Neural progenitor cell (in vitro differentiated cells): ENCODE data around the gene KSR1. TPM values are rescaled to one million over a fixed set of nuclear protein-coding genes. Genes with fewer than 3 reads are reported as not detected.

Source experiments
- DNase-seq: peaks from one replicate; pipeline ENCODE4 v3.0.0-alpha.2; 2016; ENCODE audit warnings: low spot score
- H2AFZ ChIP-seq: fragments of 200-600 bp; sonication (generic); replicated peaks from 2 replicates; pipeline ENCODE4 v1.6.1; 2016; ENCODE audit warnings: antibody characterized with exemption
- H3F3A ChIP-seq: fragments of 200-600 bp; sonication (generic); 2 replicates; pipeline ENCODE4 v1.6.1; 2016; ENCODE audit warnings: antibody characterized with exemption, low read depth
- H3K27ac ChIP-seq: fragments of 200-600 bp; sonication (generic); 2 replicates; pipeline ENCODE4 v1.5.1; 2016; ENCODE audit warnings: mild to moderate bottlenecking
- H3K27me3 ChIP-seq: fragments of 200-600 bp; sonication (generic); 2 replicates; pipeline ENCODE4 v1.6.1; 2016; ENCODE audit warnings: mild to moderate bottlenecking, moderate library complexity
- H3K36me3 ChIP-seq: fragments of 200-600 bp; sonication (generic); 2 replicates; pipeline ENCODE4 v1.5.1; 2016
- H3K4me1 ChIP-seq: fragments of 200-600 bp; sonication (generic); 2 replicates; pipeline ENCODE4 v1.6.1; 2016; ENCODE audit warnings: mixed run types
- H3K4me2 ChIP-seq: fragments of 200-600 bp; sonication (generic); 2 replicates; pipeline ENCODE4 v1.6.1; 2016
- H3K4me3 ChIP-seq: fragments of 200-600 bp; sonication (generic); 2 replicates; pipeline ENCODE4 v1.5.1; 2016
- H3K79me2 ChIP-seq: fragments of 200-600 bp; sonication (generic); 2 replicates; pipeline ENCODE4 v1.6.1; 2016; ENCODE audit warnings: low read depth
- H3K9ac ChIP-seq: fragments of 200-600 bp; sonication (generic); 2 replicates; pipeline ENCODE4 v1.6.1; 2016
- H3K9me3 ChIP-seq: fragments of 200-600 bp; sonication (generic); 2 replicates; pipeline ENCODE4 v1.5.1; 2016; ENCODE audit warnings: low read depth
- H4K20me1 ChIP-seq: fragments of 200-600 bp; sonication (generic); 2 replicates; pipeline ENCODE4 v1.6.1; 2016; ENCODE audit warnings: low read depth
- H3K27ac Mint-ChIP-seq: 3 replicates; pipeline ENCODE4 v1.8.0; 2021; ENCODE audit warnings: mixed read lengths
- H3K27me3 Mint-ChIP-seq: 2 replicates; pipeline ENCODE4 v1.8.0; 2022; ENCODE audit warnings: low read depth, mild to moderate bottlenecking, inconsistent platforms, moderate library complexity, mixed read lengths; ENCODE audit not compliant: insufficient read depth
- H3K36me3 Mint-ChIP-seq: 3 replicates; pipeline ENCODE4 v1.8.0; 2021; ENCODE audit warnings: mixed read lengths
- H3K4me1 Mint-ChIP-seq: 3 replicates; pipeline ENCODE4 v1.8.0; 2021; ENCODE audit warnings: mixed read lengths
- H3K4me3 Mint-ChIP-seq: 3 replicates; pipeline ENCODE4 v1.8.0; 2021; ENCODE audit warnings: mild to moderate bottlenecking, moderate library complexity, mixed read lengths
- H3K9me3 Mint-ChIP-seq: 3 replicates; pipeline ENCODE4 v1.8.0; 2020; ENCODE audit warnings: mixed read lengths
- CTCF ChIP-seq: fragments of 200-600 bp; sonication (generic); IDR thresholded peaks from 2 replicates; pipeline ENCODE4 v1.5.1; 2017; ENCODE audit warnings: antibody characterized with exemption, mild to moderate bottlenecking
- EZH2 ChIP-seq: fragments of 200-600 bp; sonication (generic); IDR thresholded peaks from 2 replicates; pipeline ENCODE4 v1.6.1; 2017; ENCODE audit warnings: antibody characterized with exemption, mild to moderate bottlenecking, moderate library complexity
- EZH2phosphoT487 ChIP-seq: fragments of 200-600 bp; sonication (generic); IDR thresholded peaks from 2 replicates; pipeline ENCODE4 v1.6.1; 2017; ENCODE audit warnings: antibody characterized with exemption
- total RNA-seq: library from RNA; depleted of rRNA; stranded (reverse); fragments of >200 nt; gene quantifications from 2 replicates; pipeline ENCODE4 v1.2.3, GENCODE V29; 2015; ENCODE audit warnings: low replicate concordance

KSR1 gene
- total RNA-seq, 1 donor from 2014 or later: 16.4 TPM

GRCh38 chr17:27659683-27660082 lies 203.4 kb downstream of the KSR1 start:
- Mint-ChIP-seq H3K27me3 (peaks cover 6% of the 10 kb centered on the region), H3K4me1 (no peaks in the 10 kb centered on the region), H3K4me3 (no peak overlapping the region), H3K9me3 (no peaks in the 10 kb centered on the region), H3K36me3 (no peaks in the 10 kb centered on the region), H3K27ac (no peak overlapping the region)
- H4K20me1 ChIP-seq: no peaks in the 10 kb centered on the region
- H3F3A ChIP-seq: no peaks in the 10 kb centered on the region
- H3K79me2 ChIP-seq: no peaks in the 10 kb centered on the region
- TF ChIP-seq EZH2: no peak
- TF ChIP-seq EZH2phosphoT487: no peak
- no peak for TF ChIP-seq CTCF
- no peak overlapping the region for H3K4me2 ChIP-seq
- no peak overlapping the region for H2AFZ ChIP-seq
- H3K4me1 ChIP-seq: no peaks in the 10 kb centered on the region
- H3K27ac ChIP-seq: no peak overlapping the region
- H3K27me3 ChIP-seq: no peaks in the 10 kb centered on the region
- H3K9me3 ChIP-seq: no peaks in the 10 kb centered on the region
- no peak for DNase-seq
- no peaks in the 10 kb centered on the region for H3K36me3 ChIP-seq
- no peak overlapping the region for H3K9ac ChIP-seq
- no peak overlapping the region for H3K4me3 ChIP-seq

- Histone ChIP-seq H3K9me3 (no peaks in the 10 kb centered on the region), H3K27ac (no peak overlapping the region), H3F3A (no peaks in the 10 kb centered on the region), H3K9ac (no peak overlapping the region), H4K20me1 (no peaks in the 10 kb centered on the region), H3K4me2 (no peak overlapping the region), H3K79me2 (no peaks in the 10 kb centered on the region), H3K4me1 (no peaks in the 10 kb centered on the region), H2AFZ (no peak overlapping the region), H3K27me3 (no peaks in the 10 kb centered on the region), H3K4me3 (no peak overlapping the region), H3K36me3 (no peaks in the 10 kb centered on the region)
- Mint-ChIP-seq H3K4me1 (no peaks in the 10 kb centered on the region), H3K36me3 (no peaks in the 10 kb centered on the region), H3K4me3 (no peak overlapping the region), H3K9me3 (no peaks in the 10 kb centered on the region), H3K27ac (no peak overlapping the region), H3K27me3 (peaks cover 6% of the 10 kb centered on the region)
- DNase-seq: no peak
- no peak for TF ChIP-seq EZH2phosphoT487
- TF ChIP-seq EZH2: no peak
- TF ChIP-seq CTCF: no peak
Measured at GRCh38 chr17:27660436-27660835, 204.2 kb downstream of the KSR1 start.

GRCh38 chr17:27663936-27664605 lies 207.8 kb downstream of the KSR1 start:
- no peak overlapping the region for H3K4me2 ChIP-seq
- TF ChIP-seq EZH2: no peak
- TF ChIP-seq EZH2phosphoT487: no peak
- TF ChIP-seq CTCF: no peak
- H3K36me3 Mint-ChIP-seq: no peaks in the 10 kb centered on the region
- H3K9me3 Mint-ChIP-seq: no peaks in the 10 kb centered on the region
- H3K27me3 ChIP-seq: no peaks in the 10 kb centered on the region
- no peaks in the 10 kb centered on the region for H3K36me3 ChIP-seq
- no peak overlapping the region for H3K27ac Mint-ChIP-seq
- no peaks in the 10 kb centered on the region for H3K4me1 Mint-ChIP-seq
- no peak overlapping the region for H3K27ac ChIP-seq
- no peaks in the 10 kb centered on the region for H4K20me1 ChIP-seq
- H3K9me3 ChIP-seq: no peaks in the 10 kb centered on the region
- H3K4me1 ChIP-seq: no peaks in the 10 kb centered on the region
- H3K4me3 ChIP-seq: no peak overlapping the region
- no peaks in the 10 kb centered on the region for H3K79me2 ChIP-seq
- no peaks in the 10 kb centered on the region for H3F3A ChIP-seq
- no peak for DNase-seq
- H3K27me3 Mint-ChIP-seq: peaks cover 8% of the 10 kb centered on the region
- no peak overlapping the region for H3K4me3 Mint-ChIP-seq
- H2AFZ ChIP-seq: no peak overlapping the region
- H3K9ac ChIP-seq: no peak overlapping the region
